Endothelial cell of umbilical vein (primary cell): ENCODE data around the gene C22orf39. TPM values are rescaled to one million over a fixed set of nuclear protein-coding genes. Genes with fewer than 3 reads are reported as not detected.

ENCODE experiments used
- BruUV-seq: library from RNA; stranded (reverse); fragments of 400-500 nt; replicated peaks from 2 replicates; lab custom pipeline; 2021; lab: Mats Ljungman, UMichigan
- CTCF ChIA-PET: fragments of 300-600, 350-600 bp; sonication (Branson Sonifier 250); formaldehyde crosslinking; loops from one replicate; lab custom pipeline; 2021; ENCODE audit warnings: antibody characterized with exemption, inconsistent platforms; lab: Charles Lee
- POLR2A ChIA-PET: fragments of 300-600, 350-600 bp; sonication (Branson Sonifier 250); formaldehyde crosslinking; loops from one replicate; lab custom pipeline; 2021; ENCODE audit warnings: antibody characterized with exemption, inconsistent platforms; lab: Charles Lee
- DNase-seq: peaks from one replicate; pipeline ENCODE4 v3.0.0-alpha.2; 2011; ENCODE audit warnings: low read depth, low spot score
- FAIRE-seq: peaks from 2 replicates; lab custom pipeline; 2011; peaks lifted over from hg19 to GRCh38; lab: Jason Lieb, UNC
- H2AFZ ChIP-seq: 2 replicates; pipeline ENCODE4 v1.6.0; 2012; ENCODE audit warnings: low read depth, low read length, control low read depth, inconsistent platforms
- H3K27ac ChIP-seq: 2 replicates; pipeline ENCODE4 v1.5.1; 2011; ENCODE audit warnings: low read depth, mild to moderate bottlenecking, control low read depth, low read length, moderate library complexity; ENCODE audit not compliant: insufficient read depth
- H3K27me3 ChIP-seq, 2 experiments: 2 replicates each; pipeline versions ENCODE4 v1.6.0 to v1.6.1; 2011; ENCODE audit warnings: low read length in 2 of 2, mixed read lengths in 1 of 2; ENCODE audit not compliant: control insufficient read depth in 2 of 2, insufficient read depth in 2 of 2
- H3K36me3 ChIP-seq, 2 experiments: 2 replicates in 1 of 2; 3 replicates in 1 of 2; pipeline ENCODE4 v1.5.1; 2011; ENCODE audit warnings: low read length in 2 of 2, mild to moderate bottlenecking in 1 of 2, moderate library complexity in 1 of 2; ENCODE audit not compliant: control insufficient read depth in 2 of 2, insufficient read depth in 2 of 2; ENCODE audit errors: extremely low read depth in 1 of 2
- H3K4me1 ChIP-seq: 3 replicates; pipeline ENCODE4 v1.5.1; 2011; ENCODE audit warnings: mild to moderate bottlenecking, low read length; ENCODE audit not compliant: control insufficient read depth, insufficient read depth; ENCODE audit errors: extremely low read depth
- H3K4me2 ChIP-seq: 2 replicates; pipeline ENCODE4 v1.6.1; 2011; ENCODE audit warnings: low read length, control low read depth, mixed read lengths; ENCODE audit not compliant: insufficient read depth
- H3K4me3 ChIP-seq, 3 experiments: fragments of 200-600 bp in 1 of 3; sonication (generic), shearing (Covaris generic) in 1 of 3; replicated peaks in 1 of 3; 2 replicates each; pipeline ENCODE4 v1.5.1; 2011 to 2016; ENCODE audit warnings: control low read depth in 3 of 3, low read length in 3 of 3, mild to moderate bottlenecking in 2 of 3, inconsistent platforms in 1 of 3, low read depth in 1 of 3, moderate library complexity in 1 of 3; ENCODE audit not compliant: insufficient read depth in 1 of 3
- H3K79me2 ChIP-seq: 2 replicates; pipeline ENCODE4 v1.6.0; 2012; ENCODE audit warnings: low read length, inconsistent platforms; ENCODE audit not compliant: control insufficient read depth, insufficient read depth
- H3K9ac ChIP-seq: replicated peaks from 2 replicates; pipeline ENCODE3; 2011; ENCODE audit warnings: low read length, control low read depth; ENCODE audit not compliant: insufficient read depth; ENCODE audit errors: extremely low read depth
- H3K9me1 ChIP-seq: replicated peaks from 3 replicates; pipeline ENCODE4 v1.6.0; 2011; ENCODE audit warnings: mild to moderate bottlenecking, low read length; ENCODE audit not compliant: control insufficient read depth, insufficient read depth; ENCODE audit errors: extremely low read depth
- H3K9me3 ChIP-seq: replicated peaks from 2 replicates; pipeline ENCODE4 v1.5.1; 2012; ENCODE audit warnings: low read length, inconsistent platforms; ENCODE audit not compliant: control insufficient read depth, insufficient read depth
- H4K20me1 ChIP-seq: replicated peaks from 2 replicates; pipeline ENCODE3; 2011; ENCODE audit warnings: mild to moderate bottlenecking, low read length; ENCODE audit not compliant: control insufficient read depth, insufficient read depth; ENCODE audit errors: extremely low read depth
- EZH2 ChIP-seq: IDR thresholded peaks from 2 replicates; pipeline ENCODE4 v1.6.1; 2012; ENCODE audit warnings: borderline replicate concordance, low read depth, mild to moderate bottlenecking, moderate library complexity, low read length, inconsistent platforms; ENCODE audit not compliant: severe bottlenecking
- FOS ChIP-seq: IDR thresholded peaks from 2 replicates; pipeline ENCODE4 v1.6.1; 2011; ENCODE audit warnings: mild to moderate bottlenecking, low read length, moderate library complexity, borderline replicate concordance; ENCODE audit not compliant: insufficient read depth
- GATA2 ChIP-seq: IDR thresholded peaks from 2 replicates; pipeline ENCODE4 v1.7.0; 2011; ENCODE audit warnings: low read depth, mild to moderate bottlenecking, moderate library complexity, mixed read lengths, low read length; ENCODE audit not compliant: insufficient read length, insufficient read depth
- JUN ChIP-seq: IDR thresholded peaks from 2 replicates; pipeline ENCODE4 v1.6.1; 2011; ENCODE audit warnings: borderline replicate concordance, low read depth; ENCODE audit not compliant: insufficient read length, insufficient read depth
- MYC ChIP-seq: IDR thresholded peaks from one replicate; pipeline ENCODE4 v1.6.1; 2011; ENCODE audit warnings: mild to moderate bottlenecking, low read depth, low read length
- POLR2A ChIP-seq: IDR thresholded peaks from 2 replicates; pipeline ENCODE4 v1.6.1; 2012; ENCODE audit warnings: low read depth, mild to moderate bottlenecking, control low read depth, low read length
- POLR2AphosphoS5 ChIP-seq: IDR thresholded peaks from 2 replicates; pipeline ENCODE4 v1.6.1; 2012; ENCODE audit warnings: low read depth, mild to moderate bottlenecking, control low read depth, low read length, moderate library complexity; ENCODE audit not compliant: insufficient read depth
- dilution Hi-C: fragments of 300-500 bp; cut with MboI; formaldehyde crosslinking; loops from one replicate; pipeline ENCODE4 v1.15.0; 2019; ENCODE audit warnings: low sequenced_read_pairs; ENCODE audit not compliant: extremely low pct_ligation_motif_present
- intact Hi-C: fragments of 100-400 bp; cut with micrococcal nuclease; formaldehyde crosslinking; loops from one replicate; pipeline ENCODE4 v1.10.0; 2022
- polyA plus RNA-seq, 4 experiments: library from polyadenylated mRNA; depleted of rRNA in 3 of 4; stranded (reverse) in 3 of 4; unstranded in 1 of 4; fragments of >200 nt; gene quantifications; 2 replicates each; pipeline versions ENCODE4 v1.2.1 to v1.2.3, GENCODE V29; 2011 to 2012; ENCODE audit warnings: missing spikeins in 1 of 4
- total RNA-seq: library from RNA; stranded (reverse); gene quantifications from 2 replicates; pipeline ENCODE4 v1.2.3, GENCODE V29; 2021
- TF ChIP-seq, protein P1 (sequence below), 2 donors: IDR thresholded peaks; 1 replicate in 1 of 2; 2 replicates in 1 of 2; pipeline ENCODE4 v1.5.1; 2011; ENCODE audit warnings: low read length in 2 of 2, mild to moderate bottlenecking in 2 of 2, moderate library complexity in 2 of 2, control low read depth in 1 of 2, inconsistent platforms in 1 of 2, low read depth in 1 of 2; ENCODE audit not compliant: insufficient read depth in 1 of 2; ENCODE audit errors: extremely low read depth in 1 of 2
- TF ChIP-seq, protein P2 (sequence below): IDR thresholded peaks from 2 replicates; pipeline ENCODE4 v1.6.1; 2011; ENCODE audit not compliant: insufficient read depth, insufficient read length

The C22orf39 gene
- total and polyA plus RNA-seq, 2 donors (not counting 3 experiments of a cell fraction or from before 2014, with no cell fraction given) = 26.1 to 28.0 TPM

DNA sequence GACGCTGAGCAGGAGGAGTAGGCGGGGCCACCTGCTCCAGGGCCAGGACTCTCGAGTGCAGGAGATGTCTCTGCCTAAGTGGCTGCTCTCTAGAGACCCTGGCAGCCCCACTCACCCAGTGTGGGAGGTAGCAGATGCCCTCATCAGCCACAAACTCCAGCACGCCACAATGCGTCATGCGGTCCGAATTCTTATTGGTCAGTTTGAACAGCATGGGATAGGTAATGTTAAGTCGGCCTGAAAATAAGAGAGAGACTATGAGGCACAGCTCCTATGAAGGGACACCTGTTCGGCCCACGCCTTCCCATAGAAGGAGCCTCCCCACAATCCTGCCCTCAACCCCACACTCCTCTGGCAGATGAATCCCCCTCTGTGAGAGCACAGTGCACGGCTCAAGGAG, 24.1 kb upstream of the C22orf39 start:
- ChIA-PET CTCF (interaction anchor here (4.9 kb wide), 1 partner anchor 158 kb away, joined by 38 read pairs; no protein-coding TSS in a partner anchor), POLR2A (no interaction called here)
- Histone ChIP-seq H3K36me3 (peaks cover 48 to 67% of the 10 kb centered on the region in 2 experiments), H3K9me1 (no peaks in the 10 kb centered on the region), H3K9me3 (no peaks in the 10 kb centered on the region), H2AFZ (no peak overlapping the region), H3K4me3 (no peak overlapping the region), H3K4me1 (no peaks in the 10 kb centered on the region), H3K79me2 (peaks cover 35% of the 10 kb centered on the region), H3K27me3 (no peaks in the 10 kb centered on the region), H3K4me2 (no peak overlapping the region), H3K27ac (no peak overlapping the region), H4K20me1 (peaks cover 2% of the 10 kb centered on the region), H3K9ac (no peak overlapping the region)
- no peak for FAIRE-seq
- dilution Hi-C loops (no loop called here), intact Hi-C loops (loop anchor here (10.0 kb wide), 1 partner anchor 243 kb away; the partner anchor contains the start of gene SEPTIN5)
- DNase-seq = no peak
- no TSS peak for BruUV-seq
- TF ChIP-seq FOS = no peak
- no peak for TF ChIP-seq MYC
- TF ChIP-seq, protein P1, sequence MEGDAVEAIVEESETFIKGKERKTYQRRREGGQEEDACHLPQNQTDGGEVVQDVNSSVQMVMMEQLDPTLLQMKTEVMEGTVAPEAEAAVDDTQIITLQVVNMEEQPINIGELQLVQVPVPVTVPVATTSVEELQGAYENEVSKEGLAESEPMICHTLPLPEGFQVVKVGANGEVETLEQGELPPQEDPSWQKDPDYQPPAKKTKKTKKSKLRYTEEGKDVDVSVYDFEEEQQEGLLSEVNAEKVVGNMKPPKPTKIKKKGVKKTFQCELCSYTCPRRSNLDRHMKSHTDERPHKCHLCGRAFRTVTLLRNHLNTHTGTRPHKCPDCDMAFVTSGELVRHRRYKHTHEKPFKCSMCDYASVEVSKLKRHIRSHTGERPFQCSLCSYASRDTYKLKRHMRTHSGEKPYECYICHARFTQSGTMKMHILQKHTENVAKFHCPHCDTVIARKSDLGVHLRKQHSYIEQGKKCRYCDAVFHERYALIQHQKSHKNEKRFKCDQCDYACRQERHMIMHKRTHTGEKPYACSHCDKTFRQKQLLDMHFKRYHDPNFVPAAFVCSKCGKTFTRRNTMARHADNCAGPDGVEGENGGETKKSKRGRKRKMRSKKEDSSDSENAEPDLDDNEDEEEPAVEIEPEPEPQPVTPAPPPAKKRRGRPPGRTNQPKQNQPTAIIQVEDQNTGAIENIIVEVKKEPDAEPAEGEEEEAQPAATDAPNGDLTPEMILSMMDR (IDR thresholded peaks at IDR 0.05; ENCODE audit: extremely low read depth in 1 of 2, insufficient read depth in 1 of 2, low read depth in 1 of 2, low read length in 2 of 2) = no peak
- TF ChIP-seq, protein P2, sequence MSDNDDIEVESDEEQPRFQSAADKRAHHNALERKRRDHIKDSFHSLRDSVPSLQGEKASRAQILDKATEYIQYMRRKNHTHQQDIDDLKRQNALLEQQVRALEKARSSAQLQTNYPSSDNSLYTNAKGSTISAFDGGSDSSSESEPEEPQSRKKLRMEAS = no peak
- TF ChIP-seq EZH2 = no peak
- no peak for TF ChIP-seq GATA2
- TF ChIP-seq JUN = no peak
- no peak for TF ChIP-seq POLR2AphosphoS5
- TF ChIP-seq POLR2A = no peak
